HL-60 (cell line): Measurements from ENCODE around the gene C22orf31.

ENCODE experiments used
- DNase-seq, 2 experiments: peaks; one replicate each; pipeline ENCODE4 v3.0.0-alpha.2; 2010 to 2020; ENCODE audit warnings: low read depth in 1 of 2, low spot score in 1 of 2
- H3K27ac ChIP-seq: fragments of 250-450 bp; sonication (Bioruptor Pico); replicated peaks from 2 replicates; pipeline ENCODE4 v1.5.1; 2020; ENCODE audit warnings: mild to moderate bottlenecking, moderate library complexity
- H3K27me3 ChIP-seq: fragments of 250-450 bp; sonication (Bioruptor Pico); 2 replicates; pipeline ENCODE4 v1.5.1; 2021; ENCODE audit warnings: mild to moderate bottlenecking, moderate library complexity; ENCODE audit not compliant: insufficient read depth, poor library complexity, severe bottlenecking
- H3K4me3 ChIP-seq: replicated peaks from 2 replicates; pipeline ENCODE4 v1.5.1; 2011; ENCODE audit warnings: mild to moderate bottlenecking, control low read depth, low read length; ENCODE audit not compliant: insufficient read depth
- GABPA ChIP-seq: IDR thresholded peaks from 2 replicates; pipeline ENCODE4 v1.6.1; 2012; ENCODE audit warnings: low read depth
- POLR2AphosphoS5 ChIP-seq: IDR thresholded peaks from 2 replicates; pipeline ENCODE4 v1.6.1; 2012; ENCODE audit warnings: low read depth
- SPI1 ChIP-seq: IDR thresholded peaks from 2 replicates; pipeline ENCODE4 v1.6.1; 2012; ENCODE audit warnings: low read depth, mild to moderate bottlenecking, borderline replicate concordance
- TF ChIP-seq, protein P1 (sequence below): IDR thresholded peaks from one replicate; pipeline ENCODE4 v1.5.1; 2011; ENCODE audit warnings: low read length, control low read depth, inconsistent platforms; ENCODE audit not compliant: insufficient read depth

C22orf31 gene

DNA sequence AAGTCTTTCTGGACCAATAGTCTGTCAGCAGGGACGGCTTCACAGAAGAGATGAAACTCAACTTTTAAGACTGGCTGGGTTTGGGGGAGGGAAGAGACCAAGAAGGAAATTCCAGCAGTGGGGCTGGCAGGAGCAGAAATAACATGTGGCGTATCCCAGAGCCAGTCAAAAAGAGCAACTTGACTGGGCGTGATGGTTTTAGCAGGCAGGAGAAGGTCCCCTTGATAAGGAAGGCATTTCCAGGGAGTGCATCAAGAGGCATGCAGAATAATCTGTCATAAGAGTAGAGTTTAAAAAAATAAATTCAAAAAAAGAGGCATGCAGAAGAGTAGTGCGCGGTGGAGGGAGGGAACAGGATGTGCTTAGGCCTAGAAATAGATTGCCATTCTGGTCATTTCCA is 52.5 kb downstream of the C22orf31 start:
- H3K27ac ChIP-seq = no peak overlapping the region
- TF ChIP-seq POLR2AphosphoS5 (no peak), GABPA (no peak), SPI1 (no peak)
- TF ChIP-seq, protein P1, sequence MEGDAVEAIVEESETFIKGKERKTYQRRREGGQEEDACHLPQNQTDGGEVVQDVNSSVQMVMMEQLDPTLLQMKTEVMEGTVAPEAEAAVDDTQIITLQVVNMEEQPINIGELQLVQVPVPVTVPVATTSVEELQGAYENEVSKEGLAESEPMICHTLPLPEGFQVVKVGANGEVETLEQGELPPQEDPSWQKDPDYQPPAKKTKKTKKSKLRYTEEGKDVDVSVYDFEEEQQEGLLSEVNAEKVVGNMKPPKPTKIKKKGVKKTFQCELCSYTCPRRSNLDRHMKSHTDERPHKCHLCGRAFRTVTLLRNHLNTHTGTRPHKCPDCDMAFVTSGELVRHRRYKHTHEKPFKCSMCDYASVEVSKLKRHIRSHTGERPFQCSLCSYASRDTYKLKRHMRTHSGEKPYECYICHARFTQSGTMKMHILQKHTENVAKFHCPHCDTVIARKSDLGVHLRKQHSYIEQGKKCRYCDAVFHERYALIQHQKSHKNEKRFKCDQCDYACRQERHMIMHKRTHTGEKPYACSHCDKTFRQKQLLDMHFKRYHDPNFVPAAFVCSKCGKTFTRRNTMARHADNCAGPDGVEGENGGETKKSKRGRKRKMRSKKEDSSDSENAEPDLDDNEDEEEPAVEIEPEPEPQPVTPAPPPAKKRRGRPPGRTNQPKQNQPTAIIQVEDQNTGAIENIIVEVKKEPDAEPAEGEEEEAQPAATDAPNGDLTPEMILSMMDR = no peak

More for the DNA sequence above, 52.5 kb downstream of the C22orf31 start:
- H3K27me3 ChIP-seq = no peaks in the 10 kb centered on the region
- H3K4me3 ChIP-seq = no peak overlapping the region
- no peak for DNase-seq
